Neutrophil (primary cell): ENCODE results near the gene GTSE1.
"Not testable (repeated sequence)": the region's sequence is repeated elsewhere in the genome, so short reads cannot be mapped to it uniquely, and the experiment has no call there.

Experiments used
- H3K27ac ChIP-seq: fragments of 200-600 bp; sonication (generic); 2 replicates; pipeline ENCODE4 v1.5.1; 2016; ENCODE audit warnings: mild to moderate bottlenecking, moderate library complexity
- H3K27me3 ChIP-seq: fragments of 200-600 bp; sonication (generic); 2 replicates; pipeline ENCODE4 v1.6.0; 2016; ENCODE audit warnings: mild to moderate bottlenecking
- H3K36me3 ChIP-seq: fragments of 200-600 bp; sonication (generic); 2 replicates; pipeline ENCODE4 v1.5.1; 2017
- H3K4me1 ChIP-seq, 2 experiments: fragments of 200-600 bp in 1 of 2; sonication (generic) in 1 of 2; 1 replicate in 1 of 2; 2 replicates in 1 of 2; pipeline versions ENCODE4 v1.5.1 to v1.6.1; 2013 to 2016; ENCODE audit warnings: low read depth in 1 of 2, low read length in 1 of 2, mild to moderate bottlenecking in 1 of 2, moderate library complexity in 1 of 2; ENCODE audit not compliant: control insufficient read depth in 1 of 2, insufficient read depth in 1 of 2
- H3K4me3 ChIP-seq, 2 experiments: fragments of 200-600 bp in 1 of 2; sonication (generic) in 1 of 2; 1 replicate in 1 of 2; 2 replicates in 1 of 2; pipeline ENCODE4 v1.5.1; 2013 to 2016; ENCODE audit warnings: low read depth in 1 of 2, low read length in 1 of 2, mild to moderate bottlenecking in 1 of 2, moderate library complexity in 1 of 2
- H3K9me3 ChIP-seq: fragments of 200-600 bp; sonication (generic); 2 replicates; pipeline ENCODE4 v1.5.1; 2016
- CTCF ChIP-seq: fragments of 200-600 bp; sonication (generic); IDR thresholded peaks from 2 replicates; pipeline ENCODE4 v1.5.1; 2016; ENCODE audit warnings: antibody characterized with exemption

The GTSE1 gene

GRCh38 chr22:46303347-46303965 is 6.8 kb downstream of the GTSE1 start:
- Histone ChIP-seq H3K27me3 (no peaks in the 10 kb centered on the region), H3K9me3 (no peaks in the 10 kb centered on the region), H3K27ac (no peak overlapping the region), H3K36me3 (peaks cover 30% of the 10 kb centered on the region), H3K4me3 (no peak overlapping the region), H3K4me1 (peaks cover 0 to 11% of the 10 kb centered on the region in 2 experiments)
- no peak for TF ChIP-seq CTCF

- Histone ChIP-seq H3K27me3 (no peaks in the 10 kb centered on the region), H3K4me3 (no peak overlapping the region), H3K27ac (no peak overlapping the region), H3K36me3 (peaks cover 56% of the 10 kb centered on the region), H3K4me1 (peaks cover 0 to 11% of the 10 kb centered on the region in 2 experiments), H3K9me3 (no peaks in the 10 kb centered on the region)
- TF ChIP-seq CTCF: no peak
Measured at GRCh38 chr22:46308283-46308988, 11.8 kb downstream of the GTSE1 start.

GRCh38 chr22:46309526-46310085 is 12.9 kb downstream of the GTSE1 start:
- Histone ChIP-seq H3K27ac (no peak overlapping the region), H3K4me1 (peaks cover 0 to 11% of the 10 kb centered on the region in 2 experiments), H3K9me3 (no peaks in the 10 kb centered on the region), H3K4me3 (no peak overlapping the region), H3K36me3 (peaks cover 54% of the 10 kb centered on the region), H3K27me3 (no peaks in the 10 kb centered on the region)
- no peak for TF ChIP-seq CTCF

- no peak overlapping the region for H3K4me3 ChIP-seq
- H3K4me1 ChIP-seq: no peaks in the 10 kb centered on the region
- H3K27me3 ChIP-seq: no peaks in the 10 kb centered on the region
- H3K9me3 ChIP-seq: no peaks in the 10 kb centered on the region
- H3K27ac ChIP-seq: no peak overlapping the region
- no peak for TF ChIP-seq CTCF
- peaks cover 64% of the 10 kb centered on the region for H3K36me3 ChIP-seq
Measured at GRCh38 chr22:46312056-46312455, 15.4 kb downstream of the GTSE1 start.

- H3K27ac ChIP-seq, H3K4me1 ChIP-seq, H3K4me3 ChIP-seq, H3K9me3 ChIP-seq, H3K27me3 ChIP-seq: not testable (repeated sequence)
- peaks cover 72% of the 10 kb centered on the region for H3K36me3 ChIP-seq
Measured at GRCh38 chr22:46312848-46313247, 16.2 kb downstream of the GTSE1 start.

GRCh38 chr22:46315976-46316375 is 19.3 kb downstream of the GTSE1 start:
- Histone ChIP-seq H3K4me3 (no peak overlapping the region), H3K27me3 (no peaks in the 10 kb centered on the region), H3K27ac (no peak overlapping the region), H3K9me3 (no peaks in the 10 kb centered on the region), H3K36me3 (peaks cover 75% of the 10 kb centered on the region), H3K4me1 (no peaks in the 10 kb centered on the region)
- TF ChIP-seq CTCF: no peak
